DOHH2 (cell line): ENCODE measurements around the gene IQGAP1.

Experiments used
- H3F3A ChIP-seq: fragments of 200-600 bp; sonication (generic), shearing (Covaris generic); 2 replicates; pipeline ENCODE4 v1.6.0; 2016; ENCODE audit warnings: antibody characterized with exemption, mild to moderate bottlenecking; ENCODE audit not compliant: control insufficient read depth, insufficient read depth
- H3K27ac ChIP-seq: fragments of 200-600 bp; sonication (generic); 2 replicates; pipeline ENCODE4 v1.5.1; 2014; ENCODE audit warnings: low read depth, mild to moderate bottlenecking, low read length, moderate library complexity
- H3K27me3 ChIP-seq: fragments of 200-600 bp; sonication (generic); 2 replicates; pipeline ENCODE4 v1.6.1; 2014; ENCODE audit warnings: mild to moderate bottlenecking, low read length, mixed read lengths; ENCODE audit not compliant: control insufficient read depth
- H3K36me3 ChIP-seq: fragments of 200-600 bp; sonication (generic); 2 replicates; pipeline ENCODE4 v1.6.1; 2014; ENCODE audit warnings: mild to moderate bottlenecking, low read length, moderate library complexity, mixed read lengths; ENCODE audit not compliant: control insufficient read depth
- H3K4me1 ChIP-seq: fragments of 200-600 bp; sonication (generic); 2 replicates; pipeline ENCODE4 v1.6.1; 2014; ENCODE audit warnings: mild to moderate bottlenecking, low read length, mixed read lengths; ENCODE audit not compliant: control insufficient read depth
- H3K4me2 ChIP-seq: fragments of 200-600 bp; sonication (generic); 2 replicates; pipeline ENCODE4 v1.6.0; 2014; ENCODE audit warnings: mild to moderate bottlenecking, low read length, moderate library complexity
- H3K4me3 ChIP-seq: fragments of 200-600 bp; sonication (generic); 2 replicates; pipeline ENCODE4 v1.5.1; 2014; ENCODE audit warnings: mild to moderate bottlenecking, low read length, mixed read lengths
- H3K79me2 ChIP-seq: fragments of 200-600 bp; sonication (generic); 2 replicates; pipeline ENCODE4 v1.6.1; 2014; ENCODE audit warnings: mild to moderate bottlenecking, low read length, mixed read lengths; ENCODE audit not compliant: control insufficient read depth
- H3K9me2 ChIP-seq: fragments of 200-600 bp; sonication (generic); replicated peaks from 2 replicates; pipeline ENCODE4 v1.6.1; 2014; ENCODE audit warnings: mild to moderate bottlenecking, low read length, mixed read lengths; ENCODE audit not compliant: control insufficient read depth
- H3K9me3 ChIP-seq: fragments of 200-600 bp; sonication (generic); 2 replicates; pipeline ENCODE4 v1.6.1; 2014; ENCODE audit warnings: antibody characterized with exemption, low read length, mixed read lengths; ENCODE audit not compliant: control insufficient read depth, insufficient read depth
- H4K20me1 ChIP-seq: fragments of 200-600 bp; sonication (generic); 2 replicates; pipeline ENCODE4 v1.6.0; 2014; ENCODE audit warnings: low read depth, mild to moderate bottlenecking, antibody characterized with exemption, low read length, moderate library complexity; ENCODE audit not compliant: control insufficient read depth, insufficient read depth
- CTCF ChIP-seq: fragments of 200-600 bp; sonication (generic); IDR thresholded peaks from one replicate; pipeline ENCODE4 v1.5.1; 2014; ENCODE audit warnings: antibody characterized with exemption, mild to moderate bottlenecking, low read depth, low read length; ENCODE audit not compliant: poor library complexity, severe bottlenecking
- EZH2phosphoT487 ChIP-seq: fragments of 200-600 bp; sonication (generic); IDR thresholded peaks from 2 replicates; pipeline ENCODE4 v1.6.1; 2017; ENCODE audit warnings: borderline replicate concordance, mild to moderate bottlenecking, antibody characterized with exemption, low read length, moderate library complexity, mixed read lengths

Gene IQGAP1

DNA sequence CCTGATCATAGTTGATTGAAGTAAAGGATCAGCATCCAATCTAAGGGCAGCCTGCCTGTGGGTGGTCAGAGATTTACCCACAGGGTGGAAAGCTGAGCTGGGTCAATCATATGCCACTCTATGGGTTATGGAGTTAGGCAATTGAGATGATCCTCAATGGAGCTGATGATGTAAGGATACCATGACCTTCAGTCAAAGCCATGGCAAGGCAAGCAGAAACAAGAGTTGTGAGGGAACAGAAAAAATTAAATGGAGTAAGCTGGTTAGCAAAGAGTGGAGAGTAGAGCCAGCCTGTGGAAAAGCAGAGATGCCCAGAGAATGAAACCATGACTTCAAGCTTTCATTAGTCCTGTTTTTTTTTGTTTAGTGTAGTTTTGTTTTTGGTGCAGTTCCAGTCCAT is 5.7 kb upstream of the IQGAP1 start:
- H3K4me2 ChIP-seq = no peak overlapping the region
- no peaks in the 10 kb centered on the region for H3K27me3 ChIP-seq
- TF ChIP-seq EZH2phosphoT487 (no peak), CTCF (no peak)
- no peaks in the 10 kb centered on the region for H3K79me2 ChIP-seq
- no peaks in the 10 kb centered on the region; the same call in 1 of the 2 replicates for H3F3A ChIP-seq
- H3K4me3 ChIP-seq = no peak overlapping the region
- peaks cover 8% of the 10 kb centered on the region for H3K4me1 ChIP-seq
- H3K9me3 ChIP-seq = peaks cover 22% of the 10 kb centered on the region
- no peaks in the 10 kb centered on the region for H4K20me1 ChIP-seq
- no peak overlapping the region for H3K27ac ChIP-seq
- H3K9me2 ChIP-seq = no peaks in the 10 kb centered on the region
- no peaks in the 10 kb centered on the region for H3K36me3 ChIP-seq

DNA sequence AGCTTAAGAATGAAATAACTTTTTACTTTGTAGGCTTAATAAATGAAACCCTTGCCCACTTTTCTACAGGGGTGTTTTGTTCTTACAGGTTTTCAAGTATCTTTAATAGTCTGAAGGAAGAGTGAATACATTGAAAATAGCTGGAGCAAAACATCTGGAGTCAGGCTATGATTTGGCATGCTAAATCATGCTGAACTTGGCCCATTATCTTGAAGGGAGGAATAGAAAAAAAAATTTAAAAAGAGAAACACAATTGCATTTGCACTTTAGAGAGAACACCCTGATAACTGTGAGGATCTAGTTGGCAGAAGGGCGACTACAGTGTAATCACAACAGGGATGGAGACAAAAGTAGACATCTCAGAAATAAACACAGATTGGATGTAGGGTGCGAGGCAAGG is 1.8 kb upstream of the IQGAP1 start:
- no peak overlapping the region for H3K4me3 ChIP-seq

DNA sequence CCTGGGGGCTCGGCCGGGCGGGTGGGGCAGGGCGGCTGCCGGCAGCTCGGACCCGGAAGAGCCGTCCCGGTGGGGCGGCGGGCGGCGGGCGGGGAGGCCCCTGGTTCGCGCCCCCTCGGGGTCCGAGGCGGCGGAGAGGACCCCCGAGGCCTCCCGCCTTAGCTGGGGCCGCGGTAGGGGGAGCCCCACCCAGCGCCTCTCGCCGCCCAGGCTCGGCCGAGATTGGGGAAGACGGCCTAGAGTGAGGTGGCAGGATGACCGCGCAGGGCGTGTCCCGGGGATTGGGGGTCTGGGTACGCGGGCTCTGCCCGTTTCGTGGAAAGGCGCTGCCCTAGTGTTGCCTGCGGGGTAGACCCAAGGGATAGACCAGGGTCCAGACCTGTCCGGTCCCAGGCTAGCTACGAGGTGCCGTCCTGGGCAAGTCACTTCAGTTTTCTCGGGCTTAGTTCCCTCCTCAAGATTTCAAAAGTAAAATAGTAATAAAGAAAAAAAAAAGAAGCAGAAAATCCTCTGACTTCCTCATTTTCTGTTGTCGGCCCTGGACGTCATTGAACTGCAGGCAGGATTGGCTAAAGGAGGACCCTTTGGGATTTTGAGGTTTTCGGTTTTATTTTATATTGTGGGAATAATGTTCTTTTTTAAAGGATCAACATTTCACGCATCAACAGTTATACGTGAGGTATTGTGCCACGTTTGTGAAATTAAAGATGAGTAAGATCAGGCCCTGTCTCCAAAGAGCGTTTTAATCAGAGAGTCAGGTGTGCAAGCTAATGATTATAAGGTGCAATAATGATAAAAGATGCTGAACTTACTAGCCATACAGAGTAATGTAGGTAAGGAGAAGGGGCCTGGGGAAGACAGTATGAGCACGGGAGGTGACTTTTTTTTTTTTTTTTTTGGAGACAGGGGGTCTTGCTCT is 679 bp downstream of the IQGAP1 start:
- H3K36me3 ChIP-seq = peaks cover 38% of the 10 kb centered on the region
- H3K4me1 ChIP-seq = peaks cover 35% of the 10 kb centered on the region
- no peak for TF ChIP-seq EZH2phosphoT487
- H3F3A ChIP-seq = no peaks in the 10 kb centered on the region
- H3K79me2 ChIP-seq = peaks cover 53% of the 10 kb centered on the region
- peak overlapping the region; percentile 87 for H3K4me2 ChIP-seq
- H3K9me3 ChIP-seq = no peaks in the 10 kb centered on the region
- peak overlapping the region; percentile 85 for H3K4me3 ChIP-seq
- no peaks in the 10 kb centered on the region for H3K9me2 ChIP-seq
- peak overlapping the region; percentile 64 for H3K27ac ChIP-seq
- no peaks in the 10 kb centered on the region for H3K27me3 ChIP-seq
- peaks cover 7% of the 10 kb centered on the region; the same call in 1 of the 2 replicates for H4K20me1 ChIP-seq

More for the DNA sequence above, 1.8 kb upstream of the IQGAP1 start:
- 0 out of 2 replicates have a peak, but pooled peaks cover 7% of the 10 kb centered on the region for H4K20me1 ChIP-seq
- peaks cover 16% of the 10 kb centered on the region for H3K36me3 ChIP-seq
- H3K27ac ChIP-seq = no peak overlapping the region
- H3K9me2 ChIP-seq = no peaks in the 10 kb centered on the region
- H3K4me2 ChIP-seq = no peak overlapping the region
- H3K9me3 ChIP-seq = no peaks in the 10 kb centered on the region
- no peaks in the 10 kb centered on the region for H3K27me3 ChIP-seq
- TF ChIP-seq EZH2phosphoT487 = no peak
- no peak for TF ChIP-seq CTCF
- peaks cover 29% of the 10 kb centered on the region for H3K4me1 ChIP-seq
- H3K79me2 ChIP-seq = peaks cover 28% of the 10 kb centered on the region
- H3F3A ChIP-seq = no peaks in the 10 kb centered on the region; the same call in 1 of the 2 replicates

- TF ChIP-seq CTCF (no peak), EZH2phosphoT487 (no peak)
- peak overlapping the region; percentile 85 for H3K4me3 ChIP-seq
- H3K9me2 ChIP-seq = no peaks in the 10 kb centered on the region
- H3K79me2 ChIP-seq = peaks cover 61% of the 10 kb centered on the region
- H3K4me1 ChIP-seq = peaks cover 37% of the 10 kb centered on the region
- peak overlapping the region; percentile 87 for H3K4me2 ChIP-seq
- no peaks in the 10 kb centered on the region for H3K9me3 ChIP-seq
- H3K36me3 ChIP-seq = peaks cover 38% of the 10 kb centered on the region
- no peaks in the 10 kb centered on the region for H3F3A ChIP-seq
- peaks cover 7% of the 10 kb centered on the region; the same call in 1 of the 2 replicates for H4K20me1 ChIP-seq
- H3K27ac ChIP-seq = no peak overlapping the region
- no peaks in the 10 kb centered on the region for H3K27me3 ChIP-seq
Observed at GRCh38 chr15:90389513-90389912, 1.5 kb downstream of the IQGAP1 start.
